Anterior cingulate cortex (tissue), 58 donors: ENCODE results near the gene EIF2S1.
"Not testable (repeated sequence)": the region's sequence is repeated elsewhere in the genome, so short reads cannot be mapped to it uniquely, and the experiment has no call there.

Experiments used
- DNase-seq, 58 donors: peaks; one replicate each; lab custom pipeline; 2025; lab: John Stamatoyannopoulos, UW

Gene EIF2S1

GRCh38 chr14:67371247-67372148 is 11.4 kb downstream of the EIF2S1 start:
- DNase-seq: no peak

- DNase-seq: no peak
Measured at GRCh38 chr14:67372833-67373232, 12.7 kb downstream of the EIF2S1 start.

GRCh38 chr14:67373347-67373746 is 13.2 kb downstream of the EIF2S1 start:
- DNase-seq: no peak

- no peak for DNase-seq
Measured at GRCh38 chr14:67377916-67378315, 17.8 kb downstream of the EIF2S1 start.

- DNase-seq: no peak
Measured at GRCh38 chr14:67385120-67385519, 25.0 kb downstream of the EIF2S1 start.

- DNase-seq: no peak
Measured at GRCh38 chr14:67385618-67386017, 25.5 kb downstream of the EIF2S1 start.

- no peak for DNase-seq
Measured at GRCh38 chr14:67387195-67387594, 27.1 kb downstream of the EIF2S1 start.

- DNase-seq: no peak
Measured at GRCh38 chr14:67389275-67389674, 29.1 kb downstream of the EIF2S1 start.

- no peak for DNase-seq
Measured at GRCh38 chr14:67389811-67390534, 29.8 kb downstream of the EIF2S1 start.

GRCh38 chr14:67391268-67391667 is 31.1 kb downstream of the EIF2S1 start:
- no peak for DNase-seq

GRCh38 chr14:67392123-67392522 is 32.0 kb downstream of the EIF2S1 start:
- no peak for DNase-seq

- no peak for DNase-seq
Measured at GRCh38 chr14:67392800-67393199, 32.7 kb downstream of the EIF2S1 start.

GRCh38 chr14:67393689-67394088 is 33.6 kb downstream of the EIF2S1 start:
- DNase-seq: no peak

GRCh38 chr14:67395086-67395875 is 35.2 kb downstream of the EIF2S1 start:
- DNase-seq: no peak

- no peak for DNase-seq
Measured at GRCh38 chr14:67395876-67396189, 35.7 kb downstream of the EIF2S1 start.

- DNase-seq: no peak
Measured at GRCh38 chr14:67396381-67396970, 36.3 kb downstream of the EIF2S1 start.

- DNase-seq: no peak
Measured at GRCh38 chr14:67397536-67397935, 37.4 kb downstream of the EIF2S1 start.

GRCh38 chr14:67400434-67400833 is 40.3 kb downstream of the EIF2S1 start:
- no peak for DNase-seq

- DNase-seq: no peak
Measured at GRCh38 chr14:67405771-67406170, 45.6 kb downstream of the EIF2S1 start.

GRCh38 chr14:67408122-67408801 is 48.1 kb downstream of the EIF2S1 start:
- DNase-seq: not testable (repeated sequence)
